ENCODE measurements around the gene CD53. TPM values are rescaled to one million over a fixed set of nuclear protein-coding genes. Genes with fewer than 3 reads are reported as not detected.

The CD53 gene
- total RNA-seq, 1 donor from 2014 or later: not detected

DNA sequence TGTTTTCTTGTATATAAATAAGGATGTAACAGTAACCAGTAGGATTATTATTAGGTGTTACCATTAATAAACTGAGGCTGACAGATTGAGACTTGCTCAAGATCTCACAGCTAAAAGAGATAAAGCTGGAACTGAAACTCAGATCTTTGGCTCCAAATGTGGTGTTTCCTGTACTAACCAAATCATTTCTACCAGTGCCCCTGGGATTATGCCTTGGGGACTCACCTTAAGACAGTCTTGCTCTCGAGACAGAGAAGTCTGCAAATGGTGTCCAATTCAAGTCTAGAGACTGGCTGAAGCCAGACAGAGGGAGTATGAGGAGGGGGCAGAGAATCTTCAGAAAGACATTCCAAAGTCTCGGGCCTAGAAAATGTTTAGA lies 593 bp upstream of the CD53 start:
- H3K36me3 Mint-ChIP-seq (ENCODE audit: low read depth): no peaks in the 10 kb centered on the region

DNA sequence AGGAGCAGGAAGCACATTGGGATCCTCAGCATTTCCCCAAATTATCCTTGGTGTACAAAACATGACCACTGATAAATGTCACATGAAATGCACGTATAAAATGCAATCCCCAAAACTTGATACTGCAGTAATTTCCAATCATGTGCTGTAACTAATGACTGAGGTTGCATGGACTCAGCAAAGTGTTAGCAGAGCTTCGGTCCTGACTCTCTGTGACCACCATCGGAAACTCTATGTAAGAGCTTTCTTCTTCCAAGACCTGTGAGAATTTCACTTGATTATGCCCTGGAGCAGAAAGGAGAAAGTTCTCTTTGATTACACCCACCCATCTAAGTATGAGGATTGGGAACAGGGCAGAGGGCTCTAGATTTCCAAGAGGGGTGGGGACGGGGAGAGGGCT lies 908 bp downstream of the CD53 start:
- no peaks in the 10 kb centered on the region for H3K36me3 Mint-ChIP-seq (ENCODE audit: low read depth)
- peaks cover 3% of the 10 kb centered on the region for H3K27me3 Mint-ChIP-seq (ENCODE audit: low read depth)
- no peak for DNase-seq (ENCODE audit: low spot score)
- H3K27ac Mint-ChIP-seq (ENCODE audit: unreplicated experiment): no peak overlapping the region
- TF ChIP-seq, protein P1, sequence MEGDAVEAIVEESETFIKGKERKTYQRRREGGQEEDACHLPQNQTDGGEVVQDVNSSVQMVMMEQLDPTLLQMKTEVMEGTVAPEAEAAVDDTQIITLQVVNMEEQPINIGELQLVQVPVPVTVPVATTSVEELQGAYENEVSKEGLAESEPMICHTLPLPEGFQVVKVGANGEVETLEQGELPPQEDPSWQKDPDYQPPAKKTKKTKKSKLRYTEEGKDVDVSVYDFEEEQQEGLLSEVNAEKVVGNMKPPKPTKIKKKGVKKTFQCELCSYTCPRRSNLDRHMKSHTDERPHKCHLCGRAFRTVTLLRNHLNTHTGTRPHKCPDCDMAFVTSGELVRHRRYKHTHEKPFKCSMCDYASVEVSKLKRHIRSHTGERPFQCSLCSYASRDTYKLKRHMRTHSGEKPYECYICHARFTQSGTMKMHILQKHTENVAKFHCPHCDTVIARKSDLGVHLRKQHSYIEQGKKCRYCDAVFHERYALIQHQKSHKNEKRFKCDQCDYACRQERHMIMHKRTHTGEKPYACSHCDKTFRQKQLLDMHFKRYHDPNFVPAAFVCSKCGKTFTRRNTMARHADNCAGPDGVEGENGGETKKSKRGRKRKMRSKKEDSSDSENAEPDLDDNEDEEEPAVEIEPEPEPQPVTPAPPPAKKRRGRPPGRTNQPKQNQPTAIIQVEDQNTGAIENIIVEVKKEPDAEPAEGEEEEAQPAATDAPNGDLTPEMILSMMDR (IDR thresholded peaks at IDR 0.05): no peak
- H3K4me3 Mint-ChIP-seq (ENCODE audit: unreplicated experiment): no peak overlapping the region
- no peaks in the 10 kb centered on the region for H3K9me3 Mint-ChIP-seq (ENCODE audit: low read depth)
- no peaks in the 10 kb centered on the region for H3K4me1 Mint-ChIP-seq (ENCODE audit: low read depth)

More for the DNA sequence above, 593 bp upstream of the CD53 start:
- H3K27ac Mint-ChIP-seq (ENCODE audit: unreplicated experiment): no peak overlapping the region
- no peaks in the 10 kb centered on the region for H3K4me1 Mint-ChIP-seq (ENCODE audit: low read depth)
- no peak overlapping the region for H3K4me3 Mint-ChIP-seq (ENCODE audit: unreplicated experiment)
- H3K27me3 Mint-ChIP-seq (ENCODE audit: low read depth): peaks cover 3% of the 10 kb centered on the region
- TF ChIP-seq, protein P1 (IDR thresholded peaks at IDR 0.05): no peak
- no peak for DNase-seq (ENCODE audit: low spot score)
- H3K9me3 Mint-ChIP-seq (ENCODE audit: low read depth): peaks cover 10% of the 10 kb centered on the region

DNA sequence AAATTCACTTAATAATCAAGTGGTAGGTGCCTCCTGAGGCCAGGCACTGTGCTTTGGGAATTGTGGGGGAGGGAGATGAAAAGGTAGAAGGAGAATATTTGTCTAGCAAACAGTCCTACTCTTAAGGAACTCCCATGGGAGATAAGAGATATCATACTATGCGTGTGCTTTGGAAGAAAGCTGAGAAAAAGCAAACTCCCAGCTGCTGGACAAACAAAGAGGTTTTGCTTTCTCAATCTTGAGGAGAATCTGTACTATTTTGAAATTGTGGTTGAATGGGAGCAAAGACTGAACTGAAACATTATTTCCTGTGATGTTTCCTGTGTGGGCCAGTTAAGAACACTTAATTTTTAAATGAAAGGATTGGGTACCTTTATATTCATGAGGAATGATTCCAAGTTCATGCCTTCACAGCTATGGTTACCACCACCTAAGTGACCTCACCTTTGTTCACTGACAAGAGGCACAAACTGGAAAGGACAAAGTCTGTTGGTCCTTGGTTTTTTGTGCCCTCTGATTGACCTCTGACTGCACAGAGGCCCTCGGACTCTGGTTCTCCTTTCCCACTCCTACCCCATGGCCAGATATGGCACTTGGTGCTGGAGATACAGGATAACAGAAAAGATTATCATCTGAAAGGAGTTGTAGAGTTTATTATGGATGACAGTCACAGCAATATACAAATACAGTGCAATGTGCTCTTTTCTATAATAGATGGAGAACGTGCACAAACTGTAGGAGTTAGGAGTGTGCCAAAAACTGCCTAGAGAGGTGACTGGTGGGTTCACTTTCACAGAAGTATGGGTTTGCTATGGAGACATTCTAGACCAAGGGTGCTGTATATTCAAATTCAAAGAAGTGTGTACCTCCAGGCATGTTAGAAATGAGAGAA lies 1.6 kb downstream of the CD53 start:
- TF ChIP-seq, protein P1 (IDR thresholded peaks at IDR 0.05): no peak
- no peak overlapping the region for H3K4me3 Mint-ChIP-seq (ENCODE audit: unreplicated experiment)
- no peaks in the 10 kb centered on the region for H3K9me3 Mint-ChIP-seq (ENCODE audit: low read depth)
- no peaks in the 10 kb centered on the region for H3K36me3 Mint-ChIP-seq (ENCODE audit: low read depth)
- DNase-seq (ENCODE audit: low spot score): no peak
- H3K27ac Mint-ChIP-seq (ENCODE audit: unreplicated experiment): no peak overlapping the region
- no peaks in the 10 kb centered on the region for H3K4me1 Mint-ChIP-seq (ENCODE audit: low read depth)
- peaks cover 3% of the 10 kb centered on the region for H3K27me3 Mint-ChIP-seq (ENCODE audit: low read depth)

DNA sequence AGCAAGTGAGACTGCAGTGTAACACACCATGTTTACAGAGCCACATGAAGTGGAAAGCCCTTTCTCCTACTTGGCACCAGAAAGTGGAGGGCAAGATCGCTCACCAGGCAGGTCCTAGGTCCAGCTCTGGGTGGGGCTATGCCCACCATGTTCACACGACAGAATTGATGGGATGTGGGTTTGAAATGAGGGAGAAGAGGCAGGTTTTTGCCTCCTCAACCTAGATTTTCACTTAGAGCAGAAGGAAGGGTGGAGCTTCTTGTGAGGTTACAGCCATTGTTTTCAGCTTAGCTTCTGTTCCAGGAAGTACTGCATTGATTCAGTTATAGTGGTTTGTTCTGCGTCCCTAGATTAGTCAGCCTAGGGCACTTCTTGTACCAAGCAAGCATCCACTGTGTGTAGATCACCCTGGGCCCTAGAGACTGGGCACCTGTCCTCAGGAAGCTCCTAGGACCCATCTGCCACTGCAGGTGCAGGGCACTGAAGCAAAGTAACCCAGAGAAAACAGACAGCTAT lies 2.3 kb downstream of the CD53 start:
- no peak for DNase-seq (ENCODE audit: low spot score)
- H3K27ac Mint-ChIP-seq (ENCODE audit: unreplicated experiment): no peak overlapping the region
- no peak overlapping the region for H3K4me3 Mint-ChIP-seq (ENCODE audit: unreplicated experiment)
- H3K9me3 Mint-ChIP-seq (ENCODE audit: low read depth): no peaks in the 10 kb centered on the region
- H3K4me1 Mint-ChIP-seq (ENCODE audit: low read depth): no peaks in the 10 kb centered on the region
- H3K36me3 Mint-ChIP-seq (ENCODE audit: low read depth): no peaks in the 10 kb centered on the region
- TF ChIP-seq, protein P1 (IDR thresholded peaks at IDR 0.05): no peak
- H3K27me3 Mint-ChIP-seq (ENCODE audit: low read depth): peaks cover 5% of the 10 kb centered on the region

DNA sequence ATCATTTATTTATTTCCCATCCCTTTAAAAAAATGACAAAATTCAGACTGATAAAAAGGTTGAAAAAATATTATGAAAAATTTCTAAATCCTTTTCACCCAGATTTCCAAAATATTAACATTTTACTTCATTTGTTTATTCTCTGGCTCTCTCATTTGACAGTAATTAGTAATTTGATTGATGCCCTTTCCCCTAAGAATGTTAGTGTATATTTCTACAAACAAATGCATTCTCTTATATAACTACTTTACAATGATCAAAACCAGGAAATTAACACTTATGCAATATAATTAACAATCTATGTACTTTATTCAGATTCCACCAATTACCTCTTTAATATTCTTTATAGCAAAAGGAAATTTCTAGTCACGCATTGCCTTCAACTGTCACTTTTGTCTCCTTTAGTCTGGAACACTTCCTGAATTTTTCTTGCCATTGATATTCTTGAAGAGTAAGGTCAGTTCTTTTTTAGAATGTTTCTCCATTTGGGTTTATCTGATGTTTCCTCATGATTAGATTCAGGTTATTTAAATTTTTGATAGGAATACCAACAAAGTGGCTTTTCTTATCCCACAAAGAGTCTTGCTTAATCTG lies 3.9 kb downstream of the CD53 start:
- Mint-ChIP-seq H3K4me1 (ENCODE audit: low read depth) (no peaks in the 10 kb centered on the region), H3K4me3 (ENCODE audit: unreplicated experiment) (no peak overlapping the region), H3K9me3 (ENCODE audit: low read depth) (no peaks in the 10 kb centered on the region), H3K27me3 (ENCODE audit: low read depth) (peaks cover 8% of the 10 kb centered on the region), H3K36me3 (ENCODE audit: low read depth) (no peaks in the 10 kb centered on the region), H3K27ac (ENCODE audit: unreplicated experiment) (no peak overlapping the region)
- TF ChIP-seq, protein P1 (IDR thresholded peaks at IDR 0.05): no peak
- DNase-seq (ENCODE audit: low spot score): no peak
